ENCODE results near the gene QSOX2. TPM values are rescaled to one million over a fixed set of nuclear protein-coding genes. Genes with fewer than 3 reads are reported as not detected.

The QSOX2 gene
- total RNA-seq, 1 experiment from 2014 or later = 11.3 TPM

- peaks cover 23% of the 10 kb centered on the region for H3K4me1 ChIP-seq (ENCODE audit: low read length)
These were observed 49.1 kb downstream of the QSOX2 start for GRCh38 chr9:136196404-136197083.

GRCh38 chr9:136194540-136194939 is 51.1 kb downstream of the QSOX2 start:
- no peak overlapping the region for H3K4me2 ChIP-seq (ENCODE audit: low read depth, low read length, poor library complexity, severe bottlenecking)
- no peaks in the 10 kb centered on the region for H3K27me3 ChIP-seq (ENCODE audit: low read length)
- H3K27ac ChIP-seq (ENCODE audit: low read length) = no peak overlapping the region
- no peaks in the 10 kb centered on the region for H3K9me3 ChIP-seq (ENCODE audit: low read length)
- no peak overlapping the region for H3K9ac ChIP-seq (ENCODE audit: low read length)
- no peaks in the 10 kb centered on the region for H3K9me2 ChIP-seq (replicated peaks; ENCODE audit: insufficient read depth, low read length)
- no peaks in the 10 kb centered on the region for H3K79me2 ChIP-seq (ENCODE audit: low read length)
- no peaks in the 10 kb centered on the region for H3K36me3 ChIP-seq (ENCODE audit: insufficient read depth, low read length)
- H4K20me1 ChIP-seq (ENCODE audit: insufficient read depth, low read depth, low read length) = peaks cover 6% of the 10 kb centered on the region; the same call in 1 of the 2 replicates
- H3K4me1 ChIP-seq (ENCODE audit: low read length) = peaks cover 23% of the 10 kb centered on the region
- H3K4me3 ChIP-seq (ENCODE audit: low read length) = no peak overlapping the region
- no peak for DNase-seq
- H2AFZ ChIP-seq (ENCODE audit: low read length) = no peak overlapping the region

More at GRCh38 chr9:136196404-136197083, 49.1 kb downstream of the QSOX2 start:
- Histone ChIP-seq H3K27me3 (ENCODE audit: low read length) (no peaks in the 10 kb centered on the region), H4K20me1 (ENCODE audit: insufficient read depth, low read depth, low read length) (peaks cover 6% of the 10 kb centered on the region; the same call in 1 of the 2 replicates), H3K27ac (ENCODE audit: low read length) (no peak overlapping the region), H3K79me2 (ENCODE audit: low read length) (no peaks in the 10 kb centered on the region), H3K4me2 (ENCODE audit: low read depth, low read length, poor library complexity, severe bottlenecking) (peak overlapping the region; percentile 69), H2AFZ (ENCODE audit: low read length) (no peak overlapping the region), H3K9me3 (ENCODE audit: low read length) (no peaks in the 10 kb centered on the region), H3K9me2 (replicated peaks; ENCODE audit: insufficient read depth, low read length) (no peaks in the 10 kb centered on the region), H3K4me3 (ENCODE audit: low read length) (peak overlapping the region; percentile 31; the same call in 1 of the 2 replicates), H3K36me3 (ENCODE audit: insufficient read depth, low read length) (no peaks in the 10 kb centered on the region), H3K9ac (ENCODE audit: low read length) (peak overlapping the region; percentile 21)
- DNase-seq = peak; percentile 74

DNA sequence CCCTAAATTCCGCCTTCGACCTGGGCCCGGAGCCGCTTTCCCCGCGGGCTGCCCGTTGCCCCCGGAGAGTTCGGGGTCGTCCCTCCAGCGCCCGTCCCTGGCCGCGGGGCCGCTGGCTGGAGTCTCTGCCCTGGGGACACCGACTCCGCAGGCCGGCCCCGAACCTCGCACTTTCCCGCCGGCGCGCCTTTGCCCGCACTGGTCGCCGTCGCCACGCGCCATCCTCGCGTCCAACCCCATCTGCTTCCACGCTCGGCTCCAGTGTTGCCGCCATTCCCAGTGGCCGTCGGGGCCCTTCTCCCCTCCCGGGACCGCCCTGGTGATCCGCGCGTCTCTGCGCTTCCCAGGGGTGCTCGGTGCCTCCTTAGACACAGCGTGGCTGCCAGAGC is 51.7 kb downstream of the QSOX2 start:
- no peak overlapping the region for H3K27ac ChIP-seq (ENCODE audit: low read length)
- DNase-seq = no peak
- peaks cover 6% of the 10 kb centered on the region; the same call in 1 of the 2 replicates for H4K20me1 ChIP-seq (ENCODE audit: insufficient read depth, low read depth, low read length)
- H3K79me2 ChIP-seq (ENCODE audit: low read length) = no peaks in the 10 kb centered on the region
- no peaks in the 10 kb centered on the region for H3K9me2 ChIP-seq (replicated peaks; ENCODE audit: insufficient read depth, low read length)
- no peak overlapping the region for H2AFZ ChIP-seq (ENCODE audit: low read length)
- H3K4me3 ChIP-seq (ENCODE audit: low read length) = no peak overlapping the region
- H3K9me3 ChIP-seq (ENCODE audit: low read length) = no peaks in the 10 kb centered on the region
- H3K27me3 ChIP-seq (ENCODE audit: low read length) = no peaks in the 10 kb centered on the region
- no peak overlapping the region for H3K9ac ChIP-seq (ENCODE audit: low read length)
- no peak overlapping the region for H3K4me2 ChIP-seq (ENCODE audit: low read depth, low read length, poor library complexity, severe bottlenecking)
- H3K36me3 ChIP-seq (ENCODE audit: insufficient read depth, low read length) = no peaks in the 10 kb centered on the region
- H3K4me1 ChIP-seq (ENCODE audit: low read length) = peaks cover 23% of the 10 kb centered on the region

DNA sequence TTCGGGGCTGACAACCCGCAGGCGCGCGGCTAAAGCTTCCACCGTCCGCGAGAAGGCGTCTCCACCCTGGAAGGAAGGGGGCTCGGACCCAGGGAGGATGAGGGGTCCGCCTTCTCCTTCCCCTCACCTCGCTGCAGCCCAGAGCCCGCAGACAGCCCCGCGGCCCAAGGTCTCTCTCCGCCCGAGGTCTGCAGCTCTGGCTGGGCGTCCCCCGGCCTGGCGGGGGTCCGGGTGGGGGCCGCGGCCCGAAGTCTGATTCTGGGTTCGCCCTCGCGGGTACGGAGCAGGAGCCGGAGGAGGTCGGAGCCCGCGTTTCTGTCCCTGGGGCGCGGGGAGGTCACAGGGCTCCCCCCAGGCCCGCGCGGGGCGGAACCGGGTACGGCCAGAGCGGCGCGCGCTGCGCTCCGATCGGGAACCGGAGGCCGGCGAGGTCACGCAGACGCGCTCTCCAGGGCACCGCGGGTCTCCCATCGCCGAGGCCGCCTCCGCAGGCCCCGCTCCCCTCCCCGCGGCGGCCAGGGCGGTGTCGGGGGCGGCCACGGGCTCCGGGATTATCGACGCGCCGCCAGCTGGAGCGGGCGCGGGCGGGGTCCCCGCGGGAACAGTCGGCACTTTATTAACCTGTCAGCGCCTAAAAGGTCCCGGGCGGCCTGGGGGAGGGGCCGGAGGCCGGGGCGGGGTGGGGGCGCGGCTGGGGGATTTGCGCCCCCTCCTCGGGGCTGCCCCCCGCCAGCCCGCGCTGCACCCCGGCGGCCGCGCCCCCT is 52.3 kb downstream of the QSOX2 start:
- H3K4me3 ChIP-seq (ENCODE audit: low read length) = no peak overlapping the region
- no peak overlapping the region for H2AFZ ChIP-seq (ENCODE audit: low read length)
- H3K27me3 ChIP-seq (ENCODE audit: low read length) = no peaks in the 10 kb centered on the region
- DNase-seq = no peak
- no peak overlapping the region for H3K4me2 ChIP-seq (ENCODE audit: low read depth, low read length, poor library complexity, severe bottlenecking)
- H3K4me1 ChIP-seq (ENCODE audit: low read length) = peaks cover 23% of the 10 kb centered on the region
- no peak overlapping the region for H3K9ac ChIP-seq (ENCODE audit: low read length)
- peaks cover 6% of the 10 kb centered on the region; the same call in 1 of the 2 replicates for H4K20me1 ChIP-seq (ENCODE audit: insufficient read depth, low read depth, low read length)
- no peaks in the 10 kb centered on the region for H3K9me2 ChIP-seq (replicated peaks; ENCODE audit: insufficient read depth, low read length)
- no peaks in the 10 kb centered on the region for H3K36me3 ChIP-seq (ENCODE audit: insufficient read depth, low read length)
- no peak overlapping the region for H3K27ac ChIP-seq (ENCODE audit: low read length)
- H3K9me3 ChIP-seq (ENCODE audit: low read length) = no peaks in the 10 kb centered on the region
- no peaks in the 10 kb centered on the region for H3K79me2 ChIP-seq (ENCODE audit: low read length)

DNA sequence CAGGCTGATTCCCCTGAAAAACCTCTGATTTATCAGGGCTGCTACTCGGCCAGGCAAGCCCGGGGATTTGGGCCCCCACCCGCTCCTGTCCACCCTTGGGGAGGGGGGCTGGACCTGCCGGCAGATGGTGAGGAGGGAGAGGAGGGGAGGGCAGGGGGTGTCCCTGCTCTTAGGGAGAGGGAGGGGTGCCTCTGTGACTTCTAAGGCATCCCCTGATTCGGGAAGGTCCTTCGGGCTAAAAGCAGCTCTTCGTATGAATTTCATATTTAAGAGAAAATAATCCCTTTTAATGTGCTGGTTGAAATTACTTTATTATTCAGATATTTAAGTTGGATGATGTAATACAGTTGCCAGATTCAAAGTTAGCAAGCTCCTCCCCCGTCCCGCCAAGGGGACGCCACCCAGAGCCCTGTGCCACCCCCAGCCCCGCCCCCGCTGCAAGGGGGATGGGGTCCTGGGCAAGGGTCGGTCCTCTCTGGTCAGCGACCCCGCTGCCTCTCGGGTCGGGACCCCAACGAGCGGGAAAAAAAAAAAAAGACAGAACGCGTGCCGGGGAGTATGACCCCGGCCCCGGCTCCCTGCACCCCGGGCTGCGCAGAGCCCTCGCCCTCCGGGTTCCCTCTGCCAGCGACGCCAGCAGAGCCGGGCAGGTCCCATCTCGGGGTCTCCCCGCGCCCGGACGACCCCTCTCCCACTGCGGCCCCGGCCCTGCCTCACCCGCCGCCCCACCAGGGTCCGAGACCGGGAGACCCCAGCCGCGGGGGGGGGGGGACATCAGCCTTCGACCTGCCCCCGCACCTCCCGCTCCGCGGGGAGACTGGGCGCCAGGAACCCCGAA is 53.1 kb downstream of the QSOX2 start:
- no peaks in the 10 kb centered on the region for H3K27me3 ChIP-seq (ENCODE audit: low read length)

DNA sequence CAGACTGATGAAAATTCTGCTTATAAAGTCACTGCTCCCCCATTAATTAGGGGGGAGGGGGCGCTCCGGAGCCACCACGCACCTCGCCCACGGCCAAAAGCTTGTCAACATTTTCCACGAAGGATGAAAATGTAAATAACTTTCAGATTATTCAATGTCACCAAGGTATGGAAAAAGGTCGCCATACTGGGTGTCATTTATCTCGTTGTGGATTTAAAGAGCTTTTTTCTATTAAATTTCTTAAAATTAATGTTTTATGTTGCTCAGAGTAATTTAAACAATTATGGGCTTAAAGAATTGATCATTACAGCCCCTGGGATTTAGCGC is 53.7 kb downstream of the QSOX2 start:
- no peaks in the 10 kb centered on the region; the same call in 1 of the 2 replicates for H4K20me1 ChIP-seq (ENCODE audit: insufficient read depth, low read depth, low read length)
- H3K4me2 ChIP-seq (ENCODE audit: low read depth, low read length, poor library complexity, severe bottlenecking) = no peak overlapping the region
- DNase-seq = no peak
- no peak overlapping the region for H3K27ac ChIP-seq (ENCODE audit: low read length)
- peaks cover 13% of the 10 kb centered on the region for H3K4me1 ChIP-seq (ENCODE audit: low read length)
- H3K9me3 ChIP-seq (ENCODE audit: low read length) = no peaks in the 10 kb centered on the region
- no peaks in the 10 kb centered on the region for H3K36me3 ChIP-seq (ENCODE audit: insufficient read depth, low read length)
- no peaks in the 10 kb centered on the region for H3K9me2 ChIP-seq (replicated peaks; ENCODE audit: insufficient read depth, low read length)
- H3K79me2 ChIP-seq (ENCODE audit: low read length) = no peaks in the 10 kb centered on the region
- H3K4me3 ChIP-seq (ENCODE audit: low read length) = no peak overlapping the region
- no peak overlapping the region for H3K9ac ChIP-seq (ENCODE audit: low read length)
- H2AFZ ChIP-seq (ENCODE audit: low read length) = no peak overlapping the region
- H3K27me3 ChIP-seq (ENCODE audit: low read length) = no peaks in the 10 kb centered on the region

More for the DNA sequence above, 53.1 kb downstream of the QSOX2 start:
- no peak for DNase-seq
- Histone ChIP-seq H3K4me1 (ENCODE audit: low read length) (peaks cover 19% of the 10 kb centered on the region), H3K4me2 (ENCODE audit: low read depth, low read length, poor library complexity, severe bottlenecking) (no peak overlapping the region), H3K79me2 (ENCODE audit: low read length) (no peaks in the 10 kb centered on the region), H3K9ac (ENCODE audit: low read length) (no peak overlapping the region), H2AFZ (ENCODE audit: low read length) (no peak overlapping the region), H4K20me1 (ENCODE audit: insufficient read depth, low read depth, low read length) (peaks cover 3% of the 10 kb centered on the region; the same call in 1 of the 2 replicates), H3K9me3 (ENCODE audit: low read length) (no peaks in the 10 kb centered on the region), H3K36me3 (ENCODE audit: insufficient read depth, low read length) (no peaks in the 10 kb centered on the region), H3K9me2 (replicated peaks; ENCODE audit: insufficient read depth, low read length) (no peaks in the 10 kb centered on the region), H3K4me3 (ENCODE audit: low read length) (no peak overlapping the region), H3K27ac (ENCODE audit: low read length) (no peak overlapping the region)

- Histone ChIP-seq H3K9ac (ENCODE audit: low read length) (no peak overlapping the region), H3K4me3 (ENCODE audit: low read length) (no peak overlapping the region), H3K4me1 (ENCODE audit: low read length) (peaks cover 7% of the 10 kb centered on the region), H2AFZ (ENCODE audit: low read length) (no peak overlapping the region), H3K4me2 (ENCODE audit: low read depth, low read length, poor library complexity, severe bottlenecking) (no peak overlapping the region), H3K79me2 (ENCODE audit: low read length) (no peaks in the 10 kb centered on the region), H3K9me2 (replicated peaks; ENCODE audit: insufficient read depth, low read length) (no peaks in the 10 kb centered on the region), H3K27ac (ENCODE audit: low read length) (no peak overlapping the region), H3K36me3 (ENCODE audit: insufficient read depth, low read length) (no peaks in the 10 kb centered on the region), H3K27me3 (ENCODE audit: low read length) (no peaks in the 10 kb centered on the region), H3K9me3 (ENCODE audit: low read length) (no peaks in the 10 kb centered on the region), H4K20me1 (ENCODE audit: insufficient read depth, low read depth, low read length) (no peaks in the 10 kb centered on the region; the same call in 1 of the 2 replicates)
- DNase-seq = no peak
These were observed 54.3 kb downstream of the QSOX2 start for GRCh38 chr9:136191099-136191959.
